Natural killer cell (primary cell): Measurements from ENCODE around the gene HSPA12A. TPM values are rescaled to one million over a fixed set of nuclear protein-coding genes. Genes with fewer than 3 reads are reported as not detected.

ENCODE experiments used
- ATAC-seq, 3 donors: fragments of 150-1000 bp in 2 of 3; fragments of 200-7000 bp in 1 of 3; cut with Tn5 transposase; 1 replicate in 1 of 3; 2 replicates in 2 of 3; pipeline ENCODE4 v1.10.0; 2021; ENCODE audit warnings: mild to moderate bottlenecking in 2 of 3, moderate library complexity in 2 of 3
- DNase-seq, 2 donors: peaks; one replicate each; pipeline versions ENCODE4 v3.0.0 to v3.0.0-alpha.2; 2013 to 2021; ENCODE audit warnings: mixed read lengths in 1 of 2
- H3K27ac ChIP-seq: one replicate; pipeline ENCODE4 v1.5.1; 2013; ENCODE audit warnings: mild to moderate bottlenecking, low read length
- H3K27me3 ChIP-seq: one replicate; pipeline ENCODE4 v1.6.1; 2013; ENCODE audit warnings: low read length; ENCODE audit not compliant: control insufficient read depth, insufficient read depth
- H3K36me3 ChIP-seq: one replicate; pipeline ENCODE4 v1.6.1; 2013; ENCODE audit warnings: low read length; ENCODE audit not compliant: control insufficient read depth, insufficient read depth
- H3K4me1 ChIP-seq: one replicate; pipeline ENCODE4 v1.6.1; 2013; ENCODE audit warnings: low read length; ENCODE audit not compliant: control insufficient read depth, insufficient read depth
- H3K4me3 ChIP-seq: one replicate; pipeline ENCODE4 v1.5.1; 2013; ENCODE audit warnings: low read length
- H3K9me3 ChIP-seq: one replicate; pipeline ENCODE4 v1.6.1; 2013; ENCODE audit warnings: low read length; ENCODE audit not compliant: control insufficient read depth, insufficient read depth
- H3K27ac Mint-ChIP-seq, 2 donors: one replicate each; pipeline ENCODE4 v1.8.0; 2022; ENCODE audit warnings: mild to moderate bottlenecking in 2 of 2, mixed read lengths in 2 of 2, moderate library complexity in 1 of 2
- H3K27me3 Mint-ChIP-seq, 2 donors: one replicate each; pipeline ENCODE4 v1.8.0; 2022; ENCODE audit warnings: low read depth in 2 of 2, mixed read lengths in 2 of 2
- H3K36me3 Mint-ChIP-seq: one replicate; pipeline ENCODE4 v1.8.0; 2022; ENCODE audit warnings: mixed read lengths
- H3K4me1 Mint-ChIP-seq, 2 donors: one replicate each; pipeline ENCODE4 v1.8.0; 2022; ENCODE audit warnings: mixed read lengths in 2 of 2
- H3K4me3 Mint-ChIP-seq: one replicate; pipeline ENCODE4 v1.8.0; 2022; ENCODE audit warnings: mild to moderate bottlenecking, moderate library complexity, mixed read lengths
- H3K9me3 Mint-ChIP-seq, 2 donors: one replicate each; pipeline ENCODE4 v1.8.0; 2022; ENCODE audit warnings: mixed read lengths in 2 of 2
- CTCF ChIP-seq: fragments of 200-600 bp; IDR thresholded peaks from one replicate; pipeline ENCODE4 v1.8.0; 2022; ENCODE audit warnings: antibody characterized with exemption
- whole genome bisulfite sequencing: methylation state at CpG from one replicate; pipeline ENCODE4 v1.1.7; 2013; ENCODE audit warnings: missing lambda C conversion rate; ENCODE audit not compliant: insufficient coverage; 5-methylcytosine and 5-hydroxymethylcytosine counted together
- intact Hi-C: fragments of 100-400 bp; cut with micrococcal nuclease; formaldehyde crosslinking; loops from one replicate; pipeline ENCODE4 v1.14.2; 2022
- total RNA-seq, 4 donors: library from RNA; stranded (reverse); fragments of 120-200 nt in 1 of 4; gene quantifications; one replicate each; pipeline versions ENCODE4 v1.2.3 to v1.2.4, GENCODE V29; 2013 to 2022

The HSPA12A gene
- total RNA-seq, 3 donors from 2014 or later (not counting 1 experiment from before 2014, with no cell fraction given): 0.43 TPM; not detected in 2

GRCh38 chr10:116720668-116721546 lies 21.5 kb downstream of the HSPA12A start:
- Mint-ChIP-seq H3K4me1 (no peaks in the 10 kb centered on the region), H3K27ac (no peak overlapping the region), H3K36me3 (no peaks in the 10 kb centered on the region), H3K4me3 (no peak overlapping the region), H3K9me3 (no peaks in the 10 kb centered on the region), H3K27me3 (peaks cover 4 to 5% of the 10 kb centered on the region in 2 donors)
- Histone ChIP-seq H3K4me3 (no peak overlapping the region), H3K27ac (no peak overlapping the region), H3K36me3 (no peaks in the 10 kb centered on the region), H3K9me3 (no peaks in the 10 kb centered on the region), H3K27me3 (peaks cover 7% of the 10 kb centered on the region), H3K4me1 (peaks cover 20% of the 10 kb centered on the region)
- DNase-seq: no peak
- 78% methylated on average over 7 of the region's 7 CpGs for WGBS
- ATAC-seq: no peak
- intact Hi-C loops: no loop called here
- no peak for TF ChIP-seq CTCF

GRCh38 chr10:116720241-116720643 lies 22.1 kb downstream of the HSPA12A start:
- ATAC-seq (no peak), DNase-seq (peak in 1 of 2 donors; percentile 16)
- Mint-ChIP-seq H3K36me3 (no peaks in the 10 kb centered on the region), H3K27ac (no peak overlapping the region), H3K9me3 (no peaks in the 10 kb centered on the region), H3K4me3 (no peak overlapping the region), H3K4me1 (no peaks in the 10 kb centered on the region), H3K27me3 (peaks cover 3% of the 10 kb centered on the region in 2 donors)
- H3K27me3 ChIP-seq: peaks cover 7% of the 10 kb centered on the region
- H3K4me1 ChIP-seq: peaks cover 20% of the 10 kb centered on the region
- no peak overlapping the region for H3K27ac ChIP-seq
- 70% methylated on average over 7 of the region's 7 CpGs for WGBS
- no peaks in the 10 kb centered on the region for H3K36me3 ChIP-seq
- intact Hi-C loops: no loop called here
- TF ChIP-seq CTCF: no peak
- H3K9me3 ChIP-seq: no peaks in the 10 kb centered on the region
- H3K4me3 ChIP-seq: no peak overlapping the region

- peaks cover 6% of the 10 kb centered on the region for H3K27me3 ChIP-seq
- H3K27ac ChIP-seq: no peak overlapping the region
- Mint-ChIP-seq H3K27ac (no peak overlapping the region), H3K4me1 (no peaks in the 10 kb centered on the region), H3K9me3 (no peaks in the 10 kb centered on the region), H3K4me3 (no peak overlapping the region), H3K36me3 (no peaks in the 10 kb centered on the region), H3K27me3 (peaks cover 2 to 4% of the 10 kb centered on the region in 2 donors)
- H3K4me3 ChIP-seq: no peak overlapping the region
- no peak for TF ChIP-seq CTCF
- intact Hi-C loops: no loop called here
- peaks cover 16% of the 10 kb centered on the region for H3K4me1 ChIP-seq
- WGBS: no CpG with 5 or more reads among the region's 1 CpG
- ATAC-seq: no peak
- no peaks in the 10 kb centered on the region for H3K9me3 ChIP-seq
- no peaks in the 10 kb centered on the region for H3K36me3 ChIP-seq
- no peak for DNase-seq
Measured at GRCh38 chr10:116719804-116720203, 22.6 kb downstream of the HSPA12A start.
